ENCODE measurements around the gene PFAS.

- TF ChIP-seq, protein P1, sequence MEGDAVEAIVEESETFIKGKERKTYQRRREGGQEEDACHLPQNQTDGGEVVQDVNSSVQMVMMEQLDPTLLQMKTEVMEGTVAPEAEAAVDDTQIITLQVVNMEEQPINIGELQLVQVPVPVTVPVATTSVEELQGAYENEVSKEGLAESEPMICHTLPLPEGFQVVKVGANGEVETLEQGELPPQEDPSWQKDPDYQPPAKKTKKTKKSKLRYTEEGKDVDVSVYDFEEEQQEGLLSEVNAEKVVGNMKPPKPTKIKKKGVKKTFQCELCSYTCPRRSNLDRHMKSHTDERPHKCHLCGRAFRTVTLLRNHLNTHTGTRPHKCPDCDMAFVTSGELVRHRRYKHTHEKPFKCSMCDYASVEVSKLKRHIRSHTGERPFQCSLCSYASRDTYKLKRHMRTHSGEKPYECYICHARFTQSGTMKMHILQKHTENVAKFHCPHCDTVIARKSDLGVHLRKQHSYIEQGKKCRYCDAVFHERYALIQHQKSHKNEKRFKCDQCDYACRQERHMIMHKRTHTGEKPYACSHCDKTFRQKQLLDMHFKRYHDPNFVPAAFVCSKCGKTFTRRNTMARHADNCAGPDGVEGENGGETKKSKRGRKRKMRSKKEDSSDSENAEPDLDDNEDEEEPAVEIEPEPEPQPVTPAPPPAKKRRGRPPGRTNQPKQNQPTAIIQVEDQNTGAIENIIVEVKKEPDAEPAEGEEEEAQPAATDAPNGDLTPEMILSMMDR (IDR thresholded peaks at IDR 0.05; ENCODE audit: control extremely low read depth in 1 of 3, insufficient read depth in 1 of 3, low read depth in 1 of 3, low read length in 3 of 3): no peak
- TF ChIP-seq TEAD4 (IDR thresholded peaks at IDR 0.05; ENCODE audit: low read depth, low read length): no peak
- no peak for TF ChIP-seq POLR2AphosphoS5 (IDR thresholded peaks at IDR 0.05; ENCODE audit: low read depth, low read length)
- no peak for TF ChIP-seq HDAC6 (IDR thresholded peaks at IDR 0.05; ENCODE audit: low read depth, low read length)
- TF ChIP-seq ZNF274 (IDR thresholded peaks at IDR 0.05; ENCODE audit: borderline replicate concordance, extremely low read depth, low read length): no peak
- no peak for TF ChIP-seq SRF (IDR thresholded peaks at IDR 0.05; ENCODE audit: low read depth, low read length)
- no peak for TF ChIP-seq NRF1 (IDR thresholded peaks at IDR 0.05; ENCODE audit: low read depth, low read length)
Measured at GRCh38 chr17:8244768-8245167, 4.3 kb upstream of the PFAS start.
